ENCODE measurements around the gene MYL5.

Gene MYL5

DNA sequence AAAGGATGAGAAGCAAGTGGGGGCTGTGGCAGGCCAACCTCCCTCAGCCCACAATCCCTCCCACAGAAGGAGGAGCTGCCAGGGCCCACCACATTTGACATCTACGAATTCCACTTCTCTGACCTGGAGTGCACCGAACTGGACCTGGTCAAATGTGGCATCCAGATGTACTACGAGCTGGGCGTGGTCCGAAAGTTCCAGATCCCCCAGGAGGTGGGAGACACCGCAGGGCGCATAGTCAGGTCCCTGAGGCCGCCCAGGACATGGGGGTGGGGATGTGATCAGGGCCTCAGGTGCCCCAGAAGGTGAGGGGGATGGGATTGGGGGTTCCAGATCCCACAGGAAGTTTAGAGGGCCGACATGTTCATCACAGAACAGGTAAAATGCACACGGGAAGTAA is 13.9 kb upstream of the MYL5 start:
- TF ChIP-seq, protein P1, sequence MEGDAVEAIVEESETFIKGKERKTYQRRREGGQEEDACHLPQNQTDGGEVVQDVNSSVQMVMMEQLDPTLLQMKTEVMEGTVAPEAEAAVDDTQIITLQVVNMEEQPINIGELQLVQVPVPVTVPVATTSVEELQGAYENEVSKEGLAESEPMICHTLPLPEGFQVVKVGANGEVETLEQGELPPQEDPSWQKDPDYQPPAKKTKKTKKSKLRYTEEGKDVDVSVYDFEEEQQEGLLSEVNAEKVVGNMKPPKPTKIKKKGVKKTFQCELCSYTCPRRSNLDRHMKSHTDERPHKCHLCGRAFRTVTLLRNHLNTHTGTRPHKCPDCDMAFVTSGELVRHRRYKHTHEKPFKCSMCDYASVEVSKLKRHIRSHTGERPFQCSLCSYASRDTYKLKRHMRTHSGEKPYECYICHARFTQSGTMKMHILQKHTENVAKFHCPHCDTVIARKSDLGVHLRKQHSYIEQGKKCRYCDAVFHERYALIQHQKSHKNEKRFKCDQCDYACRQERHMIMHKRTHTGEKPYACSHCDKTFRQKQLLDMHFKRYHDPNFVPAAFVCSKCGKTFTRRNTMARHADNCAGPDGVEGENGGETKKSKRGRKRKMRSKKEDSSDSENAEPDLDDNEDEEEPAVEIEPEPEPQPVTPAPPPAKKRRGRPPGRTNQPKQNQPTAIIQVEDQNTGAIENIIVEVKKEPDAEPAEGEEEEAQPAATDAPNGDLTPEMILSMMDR (IDR thresholded peaks at IDR 0.05; ENCODE audit: insufficient read depth, low read length, missing control alignments): no peak
- H3K4me3 ChIP-seq (ENCODE audit: low read depth, low read length): no peak overlapping the region
- POLR2A ChIA-PET: no interaction called here
- DNase-seq (ENCODE audit: low read depth, low spot score): no peak
- CTCF ChIA-PET: no interaction called here

DNA sequence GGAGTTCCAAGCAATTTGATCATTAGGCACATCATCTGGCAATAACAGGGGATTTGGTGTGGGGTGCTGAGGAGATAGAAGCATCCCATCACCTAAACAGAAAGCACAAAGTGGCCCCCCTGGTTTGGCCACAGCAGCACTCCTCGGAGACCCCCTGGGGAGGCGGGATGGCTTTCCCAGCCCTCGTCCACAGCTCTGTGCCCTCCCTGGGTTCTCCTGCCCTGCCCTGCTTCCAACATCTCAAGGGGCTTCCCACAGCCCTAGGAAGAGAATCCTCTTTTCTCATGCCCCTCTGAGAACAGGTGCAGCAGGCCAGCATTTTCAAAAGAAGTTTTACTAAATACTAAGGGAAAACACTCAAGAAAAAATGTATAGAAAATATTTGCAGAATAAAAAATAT is 13.1 kb upstream of the MYL5 start:
- DNase-seq (ENCODE audit: low read depth, low spot score): no peak
- no peak overlapping the region for H3K4me3 ChIP-seq (ENCODE audit: low read depth, low read length)
- ChIA-PET CTCF (no interaction called here), POLR2A (no interaction called here)
- TF ChIP-seq, protein P1 (IDR thresholded peaks at IDR 0.05; ENCODE audit: insufficient read depth, low read length, missing control alignments): no peak

DNA sequence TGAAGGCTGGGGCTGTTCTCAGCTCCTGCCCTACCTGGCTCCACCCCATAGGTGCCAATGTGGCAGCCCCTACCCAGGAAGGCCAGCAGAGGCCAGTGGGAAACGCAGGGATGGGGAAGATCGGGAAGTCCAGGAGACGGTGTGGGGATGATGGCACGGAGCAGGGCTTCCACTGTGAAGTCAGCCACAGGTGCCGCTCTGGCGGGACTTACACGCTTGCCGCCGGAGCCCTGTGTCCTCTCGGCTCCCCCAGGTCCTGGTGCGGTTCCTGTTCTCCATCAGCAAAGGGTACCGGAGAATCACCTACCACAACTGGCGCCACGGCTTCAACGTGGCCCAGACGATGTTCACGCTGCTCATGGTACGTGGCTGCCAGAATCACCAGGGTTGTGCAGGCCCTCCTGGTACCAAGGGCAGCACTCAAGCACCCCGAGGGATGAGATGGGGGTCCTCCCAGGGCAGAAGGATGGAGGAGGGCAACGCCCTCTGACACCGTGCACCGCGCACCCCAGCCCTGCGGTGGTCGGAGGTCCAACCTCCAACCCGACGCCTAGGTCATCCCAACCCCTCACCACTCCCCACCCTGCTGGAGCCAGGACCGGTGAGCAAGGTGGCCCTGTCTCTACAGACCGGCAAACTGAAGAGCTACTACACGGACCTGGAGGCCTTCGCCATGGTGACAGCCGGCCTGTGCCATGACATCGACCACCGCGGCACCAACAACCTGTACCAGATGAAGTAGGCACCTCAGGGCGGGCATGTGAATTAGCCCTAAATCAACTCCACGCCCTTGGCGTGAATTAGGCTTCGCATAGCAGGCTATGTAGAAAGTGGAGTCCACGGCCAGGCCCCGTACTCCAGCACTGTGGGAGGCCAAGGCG is 12.2 kb upstream of the MYL5 start:
- ChIA-PET POLR2A (no interaction called here), CTCF (interaction anchor here (1.3 kb wide), 1 partner anchor 12 kb away, joined by 6 read pairs; the partner anchor contains the start of genes ATP5ME and MYL5)
- TF ChIP-seq, protein P1 (IDR thresholded peaks at IDR 0.05; ENCODE audit: insufficient read depth, low read length, missing control alignments): no peak

DNA sequence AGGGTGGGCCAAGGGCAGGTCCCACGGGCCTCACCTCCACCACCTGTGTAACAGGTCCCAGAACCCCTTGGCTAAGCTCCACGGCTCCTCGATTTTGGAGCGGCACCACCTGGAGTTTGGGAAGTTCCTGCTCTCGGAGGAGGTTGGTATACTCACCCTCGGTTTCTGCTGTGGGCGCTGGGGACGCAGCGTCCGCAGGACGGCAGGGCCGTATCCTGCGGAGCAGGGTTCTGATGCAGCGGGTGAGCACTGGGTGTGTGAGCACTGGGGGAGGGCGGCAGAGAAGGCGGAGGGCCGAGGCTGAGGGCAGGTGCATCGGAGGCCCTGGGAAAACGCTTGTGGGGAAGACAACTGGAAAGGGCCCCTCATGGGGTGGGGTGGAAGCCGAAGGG is 11.3 kb upstream of the MYL5 start:
- CTCF ChIA-PET: interaction anchor here (1.3 kb wide), 1 partner anchor 11 kb away, joined by 6 read pairs; the partner anchor contains the start of genes ATP5ME and MYL5
- POLR2A ChIA-PET: no interaction called here
- TF ChIP-seq, protein P1 (IDR thresholded peaks at IDR 0.05; ENCODE audit: insufficient read depth, low read length, missing control alignments): no peak
- H3K4me3 ChIP-seq (ENCODE audit: low read depth, low read length): no peak overlapping the region; the same call in 1 of the 2 replicates
- no peak for DNase-seq (ENCODE audit: low read depth, low spot score)

More for the DNA sequence above, 12.2 kb upstream of the MYL5 start:
- no peak for DNase-seq (ENCODE audit: low read depth, low spot score)
- H3K4me3 ChIP-seq (ENCODE audit: low read depth, low read length): no peak overlapping the region

DNA sequence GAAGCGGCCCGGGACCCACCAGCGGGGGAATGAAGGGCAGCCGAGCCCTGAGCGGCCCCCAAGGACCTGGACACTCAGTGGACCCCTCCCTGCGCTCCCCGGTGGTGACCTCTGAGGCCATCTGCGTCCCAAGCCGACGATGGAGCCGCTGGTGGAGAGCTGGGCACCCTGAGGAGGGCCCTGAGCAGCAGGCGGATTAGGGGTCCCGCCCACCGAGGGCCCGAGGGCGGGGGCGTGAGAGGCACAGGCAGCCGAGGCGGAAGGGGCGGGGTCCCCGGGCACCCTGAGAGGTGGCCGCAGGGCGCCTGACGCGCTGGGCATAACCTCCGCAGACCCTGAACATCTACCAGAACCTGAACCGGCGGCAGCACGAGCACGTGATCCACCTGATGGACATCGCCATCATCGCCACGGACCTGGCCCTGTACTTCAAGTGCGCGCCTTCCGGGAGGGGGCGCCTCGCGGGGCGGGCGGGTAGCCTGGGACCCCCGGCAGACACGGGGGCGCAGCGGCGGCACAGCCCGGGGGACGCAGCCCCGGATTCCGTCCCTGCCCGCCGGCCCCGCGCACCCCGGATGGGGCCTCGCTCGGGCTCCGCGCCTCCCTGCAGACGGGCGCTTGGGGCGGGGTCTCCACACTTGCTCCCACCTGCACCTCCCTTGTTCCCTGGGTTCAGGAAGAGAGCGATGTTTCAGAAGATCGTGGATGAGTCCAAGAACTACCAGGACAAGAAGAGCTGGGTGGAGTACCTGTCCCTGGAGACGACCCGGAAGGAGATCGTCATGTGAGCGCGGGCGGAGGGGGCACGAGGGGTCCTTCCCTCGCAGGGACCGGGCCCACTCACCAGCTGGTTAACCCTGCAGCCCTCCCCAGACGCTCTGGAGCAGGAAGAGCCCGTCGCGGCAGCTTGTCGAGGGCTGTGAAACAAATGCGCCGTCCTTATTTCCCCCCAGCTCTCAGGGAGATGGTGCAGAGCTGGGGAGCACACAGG is 10.6 kb upstream of the MYL5 start:
- DNase-seq (ENCODE audit: low read depth, low spot score): no peak
- POLR2A ChIA-PET: no interaction called here
- peak overlapping the region; percentile 41 for H3K4me3 ChIP-seq (ENCODE audit: low read depth, low read length)
- TF ChIP-seq, protein P1 (IDR thresholded peaks at IDR 0.05; ENCODE audit: insufficient read depth, low read length, missing control alignments): no peak
- CTCF ChIA-PET: interaction anchor here (2.2 kb wide), 1 partner anchor 11 kb away, joined by 13 read pairs; the partner anchor contains the start of genes ATP5ME and MYL5

All from AG04449 (cell line).